Upper lobe of left lung (tissue), 6 donors: Measurements from ENCODE around the gene ABHD14A. TPM values are rescaled to one million over a fixed set of nuclear protein-coding genes. Genes with fewer than 3 reads are reported as not detected.

Source experiments
- ATAC-seq, 2 donors: fragments of 200-7000 bp; cut with Tn5 transposase; one replicate each; pipeline ENCODE4 v1.9.1; 2022; ENCODE audit warnings: mild to moderate bottlenecking in 2 of 2, moderate library complexity in 2 of 2; ENCODE audit not compliant: low FRiP score in 2 of 2
- DNase-seq, 2 donors: peaks; one replicate each; pipeline ENCODE4 v3.0.0-alpha.2; 2019 to 2020
- H3K27ac ChIP-seq, 4 donors: fragments of 200-600 bp; sonication (generic); one replicate each; pipeline ENCODE4 v1.5.1; 2016 to 2019
- H3K27me3 ChIP-seq, 4 donors: fragments of 200-600 bp; sonication (generic); one replicate each; pipeline ENCODE4 v1.5.1; 2017 to 2019
- H3K36me3 ChIP-seq, 4 donors: fragments of 200-600 bp; sonication (generic); one replicate each; pipeline ENCODE4 v1.5.1; 2016 to 2019
- H3K4me1 ChIP-seq, 4 donors: fragments of 200-600 bp; sonication (generic); one replicate each; pipeline ENCODE4 v1.5.1; 2018 to 2019
- H3K4me3 ChIP-seq, 4 donors: fragments of 200-600 bp; sonication (generic); one replicate each; pipeline ENCODE4 v1.5.1; 2017 to 2019; ENCODE audit warnings: mild to moderate bottlenecking in 2 of 4, moderate library complexity in 1 of 4
- H3K9me3 ChIP-seq, 4 donors: fragments of 200-600 bp; sonication (generic); one replicate each; pipeline ENCODE4 v1.5.1; 2018 to 2019
- EP300 ChIP-seq, 4 donors: sonication (generic); formaldehyde crosslinking; IDR thresholded peaks; one replicate each; pipeline ENCODE4 v1.5.1; 2017; ENCODE audit warnings: antibody characterized with exemption in 4 of 4, control low read depth in 2 of 4
- POLR2A ChIP-seq, 4 donors: fragments of 450-650 bp; IDR thresholded peaks; one replicate each; pipeline ENCODE4 v1.5.1; 2016 to 2017; ENCODE audit warnings: antibody characterized with exemption in 4 of 4, mild to moderate bottlenecking in 2 of 4
- POLR2AphosphoS5 ChIP-seq, 2 donors: sonication (generic); formaldehyde crosslinking; IDR thresholded peaks; one replicate each; pipeline ENCODE4 v1.5.1; 2017; ENCODE audit warnings: antibody characterized with exemption in 2 of 2
- WGBS, 2 donors: methylation state at CpG; one replicate each; pipeline ENCODE4 v1.1.5; 2017 to 2018; 5-methylcytosine and 5-hydroxymethylcytosine counted together
- total RNA-seq, 6 donors: library from RNA; depleted of rRNA in 4 of 6; stranded (reverse); fragments of >200 nt in 4 of 6; gene quantifications; one replicate each; pipeline versions ENCODE4 v1.1.0 to v1.2.1, GENCODE V29; 2016 to 2021
- TF ChIP-seq, protein P1 (sequence below), 6 experiments: fragments of 450-650 bp in 4 of 6; fragments of 200-600 bp in 2 of 6; sonication (generic) in 2 of 6; IDR thresholded peaks; one replicate each; pipeline ENCODE4 v1.5.1; 2016 to 2019; ENCODE audit warnings: antibody characterized with exemption in 6 of 6
- donor health status: DM: no; HTN: no; CAD: no; lungs with moderate emphysema.
- donor health status: DM: no; HTN: yes; CAD: no; lungs with severe emphysema.

Gene ABHD14A
- total RNA-seq, 6 donors from 2014 or later, result 15.7 to 44.5 (median 26.3) TPM

DNA sequence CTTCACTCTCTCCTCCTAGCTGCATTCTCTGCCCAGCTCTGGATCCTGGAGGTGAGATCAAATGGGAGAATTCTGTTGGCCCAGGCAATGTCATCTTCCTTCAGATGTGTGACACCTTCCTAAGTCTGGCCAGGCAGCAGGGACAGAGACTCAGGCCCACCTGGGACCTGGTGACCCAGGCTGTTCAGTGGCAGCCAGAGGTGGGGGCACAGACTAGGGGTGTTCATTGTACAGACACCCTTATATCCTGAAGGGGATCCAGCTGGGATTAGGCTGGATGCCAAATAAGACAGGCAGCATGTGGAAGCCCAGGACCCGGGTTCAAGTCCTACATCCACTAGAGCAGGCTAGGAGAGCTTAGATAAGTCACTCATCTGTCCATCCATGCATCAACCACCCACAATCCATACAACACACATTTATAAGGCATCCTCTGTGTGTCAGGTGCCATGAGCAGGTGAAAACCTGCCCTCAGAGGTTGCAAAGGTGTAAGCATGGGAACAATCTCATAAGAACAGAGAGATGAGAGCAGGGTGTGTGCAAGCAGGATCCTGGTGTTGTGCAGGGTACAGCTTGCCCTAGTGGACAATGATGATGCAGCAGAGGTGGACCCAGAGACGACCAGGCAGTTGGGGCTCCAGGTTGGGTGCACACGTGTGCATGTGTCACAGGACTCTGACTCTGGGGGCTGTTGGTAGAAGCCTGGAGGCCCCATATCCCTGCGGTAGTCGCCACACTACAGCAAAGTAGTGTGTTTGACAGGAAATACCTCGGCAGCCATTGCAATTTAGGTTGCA, 39.1 kb downstream of the ABHD14A start:
- ATAC-seq (no peak), DNase-seq (no peak)
- 67 to 80% methylated on average over 3 to 6 of the region's 6 CpGs for WGBS, 2 donors
- Histone ChIP-seq H3K4me3 (no peak overlapping the region), H3K27ac (peak overlapping the region in 3 of 4 donors; percentile 2 to 85 (median 76)), H3K4me1 (peaks cover 8 to 30% (median 13%) of the 10 kb centered on the region in 4 donors), H3K9me3 (no peaks in the 10 kb centered on the region), H3K27me3 (no peaks in the 10 kb centered on the region), H3K36me3 (no peaks in the 10 kb centered on the region)
- TF ChIP-seq EP300 (IDR thresholded peaks at IDR 0.05) (no peak), POLR2A (IDR thresholded peaks at IDR 0.05) (no peak), POLR2AphosphoS5 (IDR thresholded peaks at IDR 0.05) (no peak)
- TF ChIP-seq, protein P1, sequence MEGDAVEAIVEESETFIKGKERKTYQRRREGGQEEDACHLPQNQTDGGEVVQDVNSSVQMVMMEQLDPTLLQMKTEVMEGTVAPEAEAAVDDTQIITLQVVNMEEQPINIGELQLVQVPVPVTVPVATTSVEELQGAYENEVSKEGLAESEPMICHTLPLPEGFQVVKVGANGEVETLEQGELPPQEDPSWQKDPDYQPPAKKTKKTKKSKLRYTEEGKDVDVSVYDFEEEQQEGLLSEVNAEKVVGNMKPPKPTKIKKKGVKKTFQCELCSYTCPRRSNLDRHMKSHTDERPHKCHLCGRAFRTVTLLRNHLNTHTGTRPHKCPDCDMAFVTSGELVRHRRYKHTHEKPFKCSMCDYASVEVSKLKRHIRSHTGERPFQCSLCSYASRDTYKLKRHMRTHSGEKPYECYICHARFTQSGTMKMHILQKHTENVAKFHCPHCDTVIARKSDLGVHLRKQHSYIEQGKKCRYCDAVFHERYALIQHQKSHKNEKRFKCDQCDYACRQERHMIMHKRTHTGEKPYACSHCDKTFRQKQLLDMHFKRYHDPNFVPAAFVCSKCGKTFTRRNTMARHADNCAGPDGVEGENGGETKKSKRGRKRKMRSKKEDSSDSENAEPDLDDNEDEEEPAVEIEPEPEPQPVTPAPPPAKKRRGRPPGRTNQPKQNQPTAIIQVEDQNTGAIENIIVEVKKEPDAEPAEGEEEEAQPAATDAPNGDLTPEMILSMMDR (IDR thresholded peaks at IDR 0.05), result no peak

DNA sequence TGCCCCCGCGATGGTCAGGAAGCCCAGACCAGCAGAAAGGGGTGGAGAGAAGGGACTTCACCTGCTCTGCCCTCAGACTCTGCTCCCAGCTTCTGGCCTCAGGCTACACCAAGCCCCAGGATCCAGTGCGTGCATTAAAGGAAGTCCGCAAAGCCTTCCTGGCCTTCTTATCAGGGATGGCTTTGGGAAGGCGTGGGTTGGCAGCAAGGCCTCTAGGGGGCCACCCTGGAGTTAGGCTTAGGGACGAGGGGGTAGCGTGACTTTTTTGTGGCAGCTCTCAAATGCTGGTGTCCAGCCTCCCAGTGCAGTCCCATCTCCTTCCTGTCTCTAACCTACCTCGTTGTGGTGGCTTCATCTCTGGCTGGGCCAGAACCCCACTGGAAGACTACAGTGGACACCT, 39.7 kb downstream of the ABHD14A start:
- DNase-seq (no peak), ATAC-seq (no peak)
- no peaks in the 10 kb centered on the region for H3K9me3 ChIP-seq
- no peak overlapping the region for H3K27ac ChIP-seq
- TF ChIP-seq, protein P1 (IDR thresholded peaks at IDR 0.05), result peak in 2 of 6 experiments; percentile 19 to 26
- TF ChIP-seq EP300 (IDR thresholded peaks at IDR 0.05), result no peak
- no peak overlapping the region for H3K4me3 ChIP-seq
- H3K27me3 ChIP-seq, result no peaks in the 10 kb centered on the region
- peaks cover 8 to 30% (median 13%) of the 10 kb centered on the region in 4 donors for H3K4me1 ChIP-seq
- 64 to 82% methylated on average over 6 to 8 of the region's 8 CpGs for WGBS, 2 donors
- no peaks in the 10 kb centered on the region for H3K36me3 ChIP-seq

DNA sequence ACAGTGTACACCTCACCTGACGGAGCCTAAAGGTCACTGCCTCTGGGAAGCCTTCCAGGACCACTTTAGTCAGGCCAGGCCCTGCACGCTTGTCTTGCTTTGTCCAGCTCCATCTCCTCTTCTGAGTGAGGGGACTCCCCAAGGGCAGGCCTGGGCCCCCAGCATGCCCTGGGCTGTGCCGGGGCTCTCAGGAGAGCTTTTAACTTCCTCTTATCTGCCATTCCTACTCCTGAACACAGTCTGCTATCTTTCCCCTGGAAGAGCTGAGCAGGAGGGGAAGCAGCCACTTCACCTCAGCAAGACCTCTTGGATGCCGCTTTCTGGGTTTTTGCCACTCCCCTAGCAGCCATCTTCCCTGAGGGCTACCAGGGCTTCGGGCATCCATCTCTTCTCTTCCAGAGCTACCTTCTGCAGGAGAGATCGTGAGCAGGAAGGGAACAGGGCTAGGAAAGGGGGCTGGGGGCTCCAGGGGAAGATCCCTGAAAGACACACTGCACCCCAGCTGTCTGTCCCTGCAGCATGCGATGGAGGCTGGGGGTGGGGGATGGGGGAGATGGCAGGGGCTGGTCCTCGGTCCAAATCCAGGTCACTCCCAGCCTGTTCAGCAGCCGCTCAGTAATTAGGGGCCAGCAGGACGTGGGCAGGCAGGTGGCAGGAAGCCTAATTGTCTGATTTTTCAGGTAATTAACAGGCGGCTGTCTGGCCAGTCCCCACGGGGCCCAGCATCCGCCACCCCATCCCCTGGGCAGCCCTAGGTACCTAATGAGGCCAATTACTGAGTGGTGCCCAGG, 40.8 kb downstream of the ABHD14A start:
- H3K9me3 ChIP-seq, result no peaks in the 10 kb centered on the region
- TF ChIP-seq POLR2A (IDR thresholded peaks at IDR 0.05), result no peak
- TF ChIP-seq EP300 (IDR thresholded peaks at IDR 0.05), result no peak
- TF ChIP-seq, protein P1 (IDR thresholded peaks at IDR 0.05), result no peak
- no peak for TF ChIP-seq POLR2AphosphoS5 (IDR thresholded peaks at IDR 0.05)
- no peak overlapping the region for H3K4me3 ChIP-seq
- no peak overlapping the region for H3K27ac ChIP-seq
- 85 to 88% methylated on average over 9 to 13 of the region's 13 CpGs for WGBS, 2 donors
- H3K27me3 ChIP-seq, result no peaks in the 10 kb centered on the region
- H3K4me1 ChIP-seq, result peaks cover 8 to 30% (median 13%) of the 10 kb centered on the region in 4 donors
- ATAC-seq (no peak), DNase-seq (no peak)
- H3K36me3 ChIP-seq, result no peaks in the 10 kb centered on the region

DNA sequence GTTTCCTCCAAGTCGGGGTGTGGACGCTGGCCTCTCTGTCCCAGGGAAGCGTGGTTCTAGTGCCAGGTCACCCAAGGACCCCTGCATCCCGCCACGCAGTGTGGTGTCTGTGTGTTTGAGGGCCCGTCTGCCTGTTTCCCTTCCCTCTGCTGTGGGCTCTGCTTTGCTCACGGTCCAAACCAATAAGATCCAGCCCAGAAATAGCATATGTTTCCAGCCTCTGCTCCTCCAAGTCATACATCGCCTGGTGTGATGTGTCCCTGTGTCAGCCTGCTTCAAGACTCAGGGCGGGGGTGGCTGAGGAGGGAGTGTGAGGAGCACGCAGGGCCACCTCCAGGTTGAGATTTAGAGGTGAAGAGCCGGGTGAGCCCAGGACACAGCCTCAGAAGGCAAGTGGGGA, 42.7 kb downstream of the ABHD14A start:
- no peaks in the 10 kb centered on the region for H3K9me3 ChIP-seq
- no peaks in the 10 kb centered on the region for H3K27me3 ChIP-seq
- peaks cover 8 to 42% (median 23%) of the 10 kb centered on the region in 4 donors for H3K4me1 ChIP-seq
- H3K27ac ChIP-seq, result peak overlapping the region in 2 of 4 donors; percentile 44 to 59
- WGBS, 2 donors, result 78 to 82% methylated on average over 5 to 11 of the region's 11 CpGs
- no peak for ATAC-seq
- TF ChIP-seq EP300 (IDR thresholded peaks at IDR 0.05) (no peak), POLR2AphosphoS5 (IDR thresholded peaks at IDR 0.05) (no peak), POLR2A (IDR thresholded peaks at IDR 0.05) (no peak)
- TF ChIP-seq, protein P1 (IDR thresholded peaks at IDR 0.05), result no peak
- H3K4me3 ChIP-seq, result no peak overlapping the region
- H3K36me3 ChIP-seq, result no peaks in the 10 kb centered on the region
- DNase-seq, result no peak
